Activated T-helper 2 cell treated with anti-CD3 and anti-CD28 coated beads, Interferon-gamma antibody, Interleukin-2, Interleukin-4, amounts not matched to agents 10 μg/mL and 5 μg/mL and 100 μg/mL, durations not matched to agents 14 hours and 24 hours and 36 hours (primary cell): ENCODE measurements around the gene MKRN1. TPM values are rescaled to one million over a fixed set of nuclear protein-coding genes. Genes with fewer than 3 reads are reported as not detected.
"Not testable (repeated sequence)": the region's sequence is repeated elsewhere in the genome, so short reads cannot be mapped to it uniquely, and the experiment has no call there.

Source experiments
- DNase-seq: peaks from one replicate; pipeline ENCODE4 v3.0.0; 2021; ENCODE audit warnings: low spot score
- H3K27ac Mint-ChIP-seq: one replicate; pipeline ENCODE4 v1.8.0; 2021; ENCODE audit warnings: mixed read lengths
- H3K27me3 Mint-ChIP-seq: one replicate; pipeline ENCODE4 v1.8.0; 2021; ENCODE audit warnings: low read depth, mixed read lengths
- H3K36me3 Mint-ChIP-seq: one replicate; pipeline ENCODE4 v1.8.0; 2021; ENCODE audit warnings: low read depth, mixed read lengths
- H3K4me1 Mint-ChIP-seq: one replicate; pipeline ENCODE4 v1.8.0; 2021; ENCODE audit warnings: low read depth, mixed read lengths
- H3K4me3 Mint-ChIP-seq: one replicate; pipeline ENCODE4 v1.8.0; 2021; ENCODE audit warnings: low read depth, mild to moderate bottlenecking, moderate library complexity, mixed read lengths
- H3K9me3 Mint-ChIP-seq: one replicate; pipeline ENCODE4 v1.8.0; 2021; ENCODE audit warnings: mixed read lengths
- intact Hi-C: fragments of 100-400 bp; cut with micrococcal nuclease; formaldehyde crosslinking; loops from one replicate; pipeline ENCODE4 v1.15.1; 2023
- total RNA-seq: library from RNA; stranded (reverse); gene quantifications from 2 replicates; pipeline ENCODE4 v1.2.3, GENCODE V29; 2022

Gene MKRN1
- total RNA-seq, 1 donor from 2014 or later = 73.6 TPM

- no peaks in the 10 kb centered on the region for H3K4me1 Mint-ChIP-seq
- no peaks in the 10 kb centered on the region for H3K27me3 Mint-ChIP-seq
- H3K4me3 Mint-ChIP-seq = no peak overlapping the region
- no peak overlapping the region for H3K27ac Mint-ChIP-seq
- H3K9me3 Mint-ChIP-seq = no peaks in the 10 kb centered on the region
- DNase-seq = no peak
- intact Hi-C loops = no loop called here
- no peaks in the 10 kb centered on the region for H3K36me3 Mint-ChIP-seq
Observed at GRCh38 chr7:140506788-140507464, 27.6 kb upstream of the MKRN1 start.

- DNase-seq = no peak
- no peaks in the 10 kb centered on the region for H3K27me3 Mint-ChIP-seq
- intact Hi-C loops = no loop called here
- no peak overlapping the region for H3K4me3 Mint-ChIP-seq
- H3K9me3 Mint-ChIP-seq = no peaks in the 10 kb centered on the region
- no peaks in the 10 kb centered on the region for H3K4me1 Mint-ChIP-seq
- no peaks in the 10 kb centered on the region for H3K36me3 Mint-ChIP-seq
- no peak overlapping the region for H3K27ac Mint-ChIP-seq
Observed at GRCh38 chr7:140501966-140502365, 22.7 kb upstream of the MKRN1 start.

GRCh38 chr7:140497807-140498206 lies 18.5 kb upstream of the MKRN1 start:
- H3K4me3 Mint-ChIP-seq, H3K4me1 Mint-ChIP-seq, DNase-seq, H3K27ac Mint-ChIP-seq, intact Hi-C loops, H3K9me3 Mint-ChIP-seq, H3K27me3 Mint-ChIP-seq, H3K36me3 Mint-ChIP-seq: not testable (repeated sequence)

DNA sequence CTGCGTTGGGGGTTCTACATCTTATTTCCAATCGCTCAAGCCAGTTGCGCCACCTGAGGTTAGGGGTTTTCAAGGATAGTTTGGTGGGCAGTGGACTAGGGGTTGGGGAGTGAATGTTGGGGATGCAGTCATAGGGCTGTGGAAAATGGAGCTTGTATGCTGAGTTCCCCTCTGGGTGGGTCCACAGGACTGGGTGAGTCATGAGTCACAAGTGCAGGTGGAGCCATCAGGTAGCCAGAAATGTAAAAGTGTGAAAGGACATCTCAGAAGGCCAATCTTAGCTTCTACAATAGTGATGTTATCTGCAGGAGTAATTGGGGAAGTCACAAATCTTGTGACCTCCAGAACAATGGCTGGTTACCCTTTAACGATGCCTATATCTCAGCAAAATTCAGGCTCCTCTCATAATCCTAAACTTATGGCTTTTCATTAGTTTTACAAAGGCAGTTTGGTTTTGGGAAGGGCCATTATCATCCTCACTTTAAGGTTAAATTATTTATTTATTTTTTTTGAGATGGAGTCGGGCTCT lies 18.0 kb upstream of the MKRN1 start:
- no peak for DNase-seq
- no peaks in the 10 kb centered on the region for H3K27me3 Mint-ChIP-seq
- H3K4me3 Mint-ChIP-seq = no peak overlapping the region
- H3K27ac Mint-ChIP-seq = no peak overlapping the region
- no peaks in the 10 kb centered on the region for H3K4me1 Mint-ChIP-seq
- no peaks in the 10 kb centered on the region for H3K9me3 Mint-ChIP-seq
- intact Hi-C loops = no loop called here
- H3K36me3 Mint-ChIP-seq = no peaks in the 10 kb centered on the region

DNA sequence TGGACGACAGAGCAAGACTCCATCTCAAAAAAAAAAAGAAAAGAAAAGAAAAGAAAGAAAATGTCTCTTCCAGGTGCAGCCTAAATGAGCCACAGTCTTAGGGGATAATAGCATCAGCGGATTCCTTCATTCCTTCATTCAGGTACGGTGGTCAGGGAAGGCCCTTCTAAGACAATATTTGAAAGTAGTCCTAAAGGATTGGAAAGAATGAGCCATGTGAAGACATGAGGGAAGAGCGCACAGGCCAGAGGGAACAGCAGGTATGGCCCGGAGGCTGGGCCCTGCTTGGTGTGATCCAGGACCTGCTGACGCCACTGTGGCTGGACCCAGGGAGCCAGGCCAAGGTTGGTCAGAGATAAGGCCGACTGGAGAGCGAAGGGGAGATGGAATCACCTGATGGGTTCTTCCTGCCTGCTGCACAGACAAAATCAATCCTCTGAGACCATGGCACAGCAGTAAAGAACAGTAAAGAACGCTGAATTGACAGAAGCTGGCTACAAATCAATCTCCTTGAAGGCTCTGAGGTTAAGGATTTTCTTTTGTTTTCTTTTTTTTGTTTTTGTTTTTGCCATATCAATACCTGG lies 16.3 kb upstream of the MKRN1 start:
- H3K36me3 Mint-ChIP-seq = no peaks in the 10 kb centered on the region
- H3K4me3 Mint-ChIP-seq = no peak overlapping the region
- intact Hi-C loops = no loop called here
- no peaks in the 10 kb centered on the region for H3K27me3 Mint-ChIP-seq
- H3K4me1 Mint-ChIP-seq = no peaks in the 10 kb centered on the region
- no peak for DNase-seq
- no peak overlapping the region for H3K27ac Mint-ChIP-seq
- H3K9me3 Mint-ChIP-seq = no peaks in the 10 kb centered on the region

- no peak for DNase-seq
- intact Hi-C loops = no loop called here
- Mint-ChIP-seq H3K4me1 (no peaks in the 10 kb centered on the region), H3K9me3 (no peaks in the 10 kb centered on the region), H3K27ac (no peak overlapping the region), H3K27me3 (no peaks in the 10 kb centered on the region), H3K36me3 (no peaks in the 10 kb centered on the region), H3K4me3 (no peak overlapping the region)
Observed at GRCh38 chr7:140494867-140495266, 15.6 kb upstream of the MKRN1 start.

GRCh38 chr7:140489026-140489359 lies 9.7 kb upstream of the MKRN1 start:
- Mint-ChIP-seq H3K9me3 (no peaks in the 10 kb centered on the region), H3K4me3 (no peak overlapping the region), H3K4me1 (peaks cover 13% of the 10 kb centered on the region), H3K27me3 (no peaks in the 10 kb centered on the region), H3K36me3 (no peaks in the 10 kb centered on the region), H3K27ac (no peak overlapping the region)
- no peak for DNase-seq
- intact Hi-C loops = no loop called here

DNA sequence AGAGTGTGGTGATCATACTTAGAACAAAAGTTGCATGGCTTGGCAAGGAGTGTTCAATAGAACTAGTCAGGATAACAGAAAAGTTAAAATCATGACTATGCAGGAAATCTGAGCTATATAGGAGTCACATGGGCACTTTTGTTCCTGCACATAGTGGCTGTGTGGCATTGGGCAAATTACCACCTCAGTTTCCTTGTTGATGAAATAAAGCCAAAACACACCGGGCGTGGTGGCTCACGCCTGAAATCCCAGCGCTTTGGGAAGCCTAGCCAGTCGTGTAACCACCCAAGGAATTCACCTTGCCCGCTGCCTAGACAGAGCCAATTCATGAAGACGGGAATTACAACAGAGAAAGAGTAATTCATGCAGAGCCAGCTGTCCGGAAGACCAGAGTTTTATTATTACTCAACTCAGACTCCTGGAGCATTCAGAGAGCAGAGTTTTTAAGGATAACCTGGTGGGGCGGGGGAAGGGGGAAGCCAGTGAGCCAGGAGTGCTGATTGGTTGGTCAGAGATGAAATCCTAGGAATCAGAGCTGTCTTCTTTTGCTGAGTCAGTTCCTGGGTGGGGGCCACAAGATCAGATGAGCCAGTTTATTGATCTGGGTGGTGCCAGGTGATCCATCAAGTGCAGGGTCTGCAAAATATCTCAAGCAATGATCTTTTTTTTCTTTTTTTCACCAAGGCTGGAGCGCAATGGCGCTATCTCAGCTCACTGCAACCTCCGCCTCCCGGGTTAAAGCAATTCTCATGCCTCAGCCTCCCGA lies 6.4 kb upstream of the MKRN1 start:
- intact Hi-C loops = no loop called here
- Mint-ChIP-seq H3K4me3 (no peak overlapping the region), H3K4me1 (peaks cover 13% of the 10 kb centered on the region), H3K27ac (no peak overlapping the region), H3K9me3 (no peaks in the 10 kb centered on the region), H3K27me3 (no peaks in the 10 kb centered on the region), H3K36me3 (no peaks in the 10 kb centered on the region)
- DNase-seq = no peak

DNA sequence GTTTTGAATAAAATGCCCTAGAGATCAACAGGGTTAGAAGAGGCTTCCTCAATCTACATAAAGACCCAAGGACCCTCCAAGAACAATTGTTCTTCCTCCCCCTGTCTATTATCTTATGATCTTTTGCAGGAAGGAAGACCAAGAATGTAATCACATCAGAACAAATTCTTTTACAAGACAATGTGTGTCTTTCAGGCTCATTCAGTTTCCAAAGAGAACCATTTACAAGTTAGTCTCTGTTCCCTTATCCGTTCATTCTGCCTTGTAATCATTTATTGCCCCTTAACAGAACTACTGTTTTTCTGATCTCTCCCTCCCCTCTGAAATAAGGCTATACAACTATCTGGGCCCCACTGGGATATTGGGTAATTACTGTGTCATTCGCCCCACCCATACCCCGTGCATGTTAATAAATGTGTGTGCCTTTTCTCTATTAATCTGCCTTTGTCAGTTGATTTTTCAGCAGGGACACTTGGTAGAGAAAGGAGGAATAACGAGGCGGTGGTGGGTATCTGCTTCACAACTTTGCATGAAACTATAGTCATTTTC lies 5.7 kb upstream of the MKRN1 start:
- H3K36me3 Mint-ChIP-seq = no peaks in the 10 kb centered on the region
- H3K9me3 Mint-ChIP-seq = no peaks in the 10 kb centered on the region
- peaks cover 13% of the 10 kb centered on the region for H3K4me1 Mint-ChIP-seq
- no peaks in the 10 kb centered on the region for H3K27me3 Mint-ChIP-seq
- no peak overlapping the region for H3K27ac Mint-ChIP-seq
- H3K4me3 Mint-ChIP-seq = no peak overlapping the region
- intact Hi-C loops = no loop called here
- DNase-seq = no peak

GRCh38 chr7:140484479-140484878 lies 5.2 kb upstream of the MKRN1 start:
- no peaks in the 10 kb centered on the region for H3K27me3 Mint-ChIP-seq

DNA sequence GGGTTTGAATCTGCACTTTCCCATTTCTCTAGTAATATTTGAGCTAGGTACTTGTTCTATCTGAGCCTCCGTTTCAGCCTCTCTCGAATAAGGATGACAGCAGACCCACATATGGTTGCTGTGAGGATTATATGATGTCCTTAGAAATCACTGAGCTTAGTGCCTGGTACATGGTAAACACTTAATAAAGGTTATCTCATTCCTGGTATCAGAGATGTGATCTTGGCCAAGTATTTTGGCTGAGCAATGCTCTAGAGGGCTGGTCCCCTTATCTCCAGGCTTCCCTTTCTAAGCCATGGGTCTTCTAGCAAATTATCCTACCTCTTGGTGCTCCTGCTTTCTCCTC lies 407 bp upstream of the MKRN1 start:
- H3K27ac Mint-ChIP-seq = no peak overlapping the region
- intact Hi-C loops = loop anchor here (1.0 to 5.0 kb wide), 7 partner anchors 37 to 535 kb away; partner anchors contain the start of genes KDM7A and MRPS33
- no peaks in the 10 kb centered on the region for H3K9me3 Mint-ChIP-seq
- no peak for DNase-seq
- H3K4me3 Mint-ChIP-seq = peak overlapping the region; percentile 97
- peaks cover 9% of the 10 kb centered on the region for H3K36me3 Mint-ChIP-seq
- no peaks in the 10 kb centered on the region for H3K27me3 Mint-ChIP-seq
- H3K4me1 Mint-ChIP-seq = peaks cover 25% of the 10 kb centered on the region

More at GRCh38 chr7:140484479-140484878, 5.2 kb upstream of the MKRN1 start:
- Mint-ChIP-seq H3K4me1 (peaks cover 15% of the 10 kb centered on the region), H3K9me3 (no peaks in the 10 kb centered on the region), H3K36me3 (no peaks in the 10 kb centered on the region), H3K4me3 (no peak overlapping the region), H3K27ac (no peak overlapping the region)
- intact Hi-C loops = no loop called here
- no peak for DNase-seq

DNA sequence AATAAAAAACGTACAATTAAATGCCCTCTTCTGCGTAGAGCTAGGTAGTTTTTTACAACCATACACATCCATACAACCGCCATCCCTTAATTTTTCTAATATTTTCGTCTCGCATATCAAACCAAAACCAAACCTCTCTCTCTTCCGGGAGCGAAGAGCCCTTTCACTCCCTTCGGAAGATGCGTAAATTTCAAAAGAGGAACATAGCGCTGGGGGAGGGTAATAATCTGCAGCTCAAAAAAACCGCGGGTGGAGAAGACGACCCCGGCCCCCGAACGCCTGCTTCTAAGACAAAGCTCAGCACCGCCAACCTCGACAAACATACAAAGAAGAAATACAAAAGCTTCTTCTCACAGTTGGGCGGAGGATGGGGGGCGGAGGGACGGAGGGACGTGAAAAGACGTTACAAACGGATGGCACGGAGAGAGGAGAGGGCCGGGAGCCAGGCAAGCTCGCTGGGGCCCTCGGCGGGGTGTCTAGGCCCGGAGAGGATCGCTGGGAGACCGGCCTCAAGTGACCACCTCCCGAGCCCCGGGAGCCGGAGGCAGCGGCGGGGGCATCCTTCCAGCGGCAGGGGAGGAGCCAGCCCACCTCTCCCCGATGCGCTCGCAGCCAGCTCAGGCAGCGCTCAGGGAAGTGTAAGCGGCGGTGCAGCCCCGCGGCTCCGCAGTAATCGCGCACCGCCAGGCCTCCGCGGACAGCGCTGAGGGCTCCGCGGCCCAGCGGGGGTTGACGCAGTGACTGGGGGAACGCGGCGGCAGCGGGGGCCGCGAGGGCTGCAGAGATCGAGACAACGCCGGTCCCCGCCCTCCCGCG lies 851 bp downstream of the MKRN1 start:
- H3K27me3 Mint-ChIP-seq = no peaks in the 10 kb centered on the region
- H3K4me1 Mint-ChIP-seq = peaks cover 25% of the 10 kb centered on the region
- peak overlapping the region; percentile 78 for H3K27ac Mint-ChIP-seq
- H3K36me3 Mint-ChIP-seq = peaks cover 9% of the 10 kb centered on the region
- no peaks in the 10 kb centered on the region for H3K9me3 Mint-ChIP-seq
- intact Hi-C loops = loop anchor here (1.0 to 5.0 kb wide), 7 partner anchors 36 to 536 kb away; partner anchors contain the start of genes KDM7A and MRPS33
- peak overlapping the region; percentile 97 for H3K4me3 Mint-ChIP-seq
- peak; percentile 32 for DNase-seq
